Measurements from ENCODE around the gene ATF6.

DNA sequence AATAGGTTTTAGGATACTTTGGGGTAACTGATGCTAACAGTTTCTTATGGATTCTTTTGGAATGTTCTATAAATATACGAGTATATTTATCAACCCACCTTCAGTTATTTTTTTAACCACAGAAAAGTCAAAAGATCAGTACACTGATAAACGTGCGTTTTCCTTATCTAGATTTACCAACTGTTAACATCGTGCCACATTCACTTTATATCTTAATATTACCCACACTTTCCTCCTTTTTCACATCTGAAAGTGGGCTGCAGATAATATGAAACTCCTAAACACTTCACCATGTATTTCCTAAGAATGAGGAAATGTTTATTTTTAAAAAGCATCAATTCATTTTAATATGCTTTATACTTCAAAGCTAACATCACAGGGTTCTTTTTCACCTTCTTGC is 7.7 kb downstream of the ATF6 start:
- TF ChIP-seq, protein P1, sequence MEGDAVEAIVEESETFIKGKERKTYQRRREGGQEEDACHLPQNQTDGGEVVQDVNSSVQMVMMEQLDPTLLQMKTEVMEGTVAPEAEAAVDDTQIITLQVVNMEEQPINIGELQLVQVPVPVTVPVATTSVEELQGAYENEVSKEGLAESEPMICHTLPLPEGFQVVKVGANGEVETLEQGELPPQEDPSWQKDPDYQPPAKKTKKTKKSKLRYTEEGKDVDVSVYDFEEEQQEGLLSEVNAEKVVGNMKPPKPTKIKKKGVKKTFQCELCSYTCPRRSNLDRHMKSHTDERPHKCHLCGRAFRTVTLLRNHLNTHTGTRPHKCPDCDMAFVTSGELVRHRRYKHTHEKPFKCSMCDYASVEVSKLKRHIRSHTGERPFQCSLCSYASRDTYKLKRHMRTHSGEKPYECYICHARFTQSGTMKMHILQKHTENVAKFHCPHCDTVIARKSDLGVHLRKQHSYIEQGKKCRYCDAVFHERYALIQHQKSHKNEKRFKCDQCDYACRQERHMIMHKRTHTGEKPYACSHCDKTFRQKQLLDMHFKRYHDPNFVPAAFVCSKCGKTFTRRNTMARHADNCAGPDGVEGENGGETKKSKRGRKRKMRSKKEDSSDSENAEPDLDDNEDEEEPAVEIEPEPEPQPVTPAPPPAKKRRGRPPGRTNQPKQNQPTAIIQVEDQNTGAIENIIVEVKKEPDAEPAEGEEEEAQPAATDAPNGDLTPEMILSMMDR (IDR thresholded peaks at IDR 0.05): no peak
- TF ChIP-seq, protein P2, sequence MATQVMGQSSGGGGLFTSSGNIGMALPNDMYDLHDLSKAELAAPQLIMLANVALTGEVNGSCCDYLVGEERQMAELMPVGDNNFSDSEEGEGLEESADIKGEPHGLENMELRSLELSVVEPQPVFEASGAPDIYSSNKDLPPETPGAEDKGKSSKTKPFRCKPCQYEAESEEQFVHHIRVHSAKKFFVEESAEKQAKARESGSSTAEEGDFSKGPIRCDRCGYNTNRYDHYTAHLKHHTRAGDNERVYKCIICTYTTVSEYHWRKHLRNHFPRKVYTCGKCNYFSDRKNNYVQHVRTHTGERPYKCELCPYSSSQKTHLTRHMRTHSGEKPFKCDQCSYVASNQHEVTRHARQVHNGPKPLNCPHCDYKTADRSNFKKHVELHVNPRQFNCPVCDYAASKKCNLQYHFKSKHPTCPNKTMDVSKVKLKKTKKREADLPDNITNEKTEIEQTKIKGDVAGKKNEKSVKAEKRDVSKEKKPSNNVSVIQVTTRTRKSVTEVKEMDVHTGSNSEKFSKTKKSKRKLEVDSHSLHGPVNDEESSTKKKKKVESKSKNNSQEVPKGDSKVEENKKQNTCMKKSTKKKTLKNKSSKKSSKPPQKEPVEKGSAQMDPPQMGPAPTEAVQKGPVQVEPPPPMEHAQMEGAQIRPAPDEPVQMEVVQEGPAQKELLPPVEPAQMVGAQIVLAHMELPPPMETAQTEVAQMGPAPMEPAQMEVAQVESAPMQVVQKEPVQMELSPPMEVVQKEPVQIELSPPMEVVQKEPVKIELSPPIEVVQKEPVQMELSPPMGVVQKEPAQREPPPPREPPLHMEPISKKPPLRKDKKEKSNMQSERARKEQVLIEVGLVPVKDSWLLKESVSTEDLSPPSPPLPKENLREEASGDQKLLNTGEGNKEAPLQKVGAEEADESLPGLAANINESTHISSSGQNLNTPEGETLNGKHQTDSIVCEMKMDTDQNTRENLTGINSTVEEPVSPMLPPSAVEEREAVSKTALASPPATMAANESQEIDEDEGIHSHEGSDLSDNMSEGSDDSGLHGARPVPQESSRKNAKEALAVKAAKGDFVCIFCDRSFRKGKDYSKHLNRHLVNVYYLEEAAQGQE (IDR thresholded peaks at IDR 0.05; ENCODE audit: insufficient read depth in 1 of 2, low read depth in 2 of 2, low read length in 1 of 2): no peak
- TF ChIP-seq POLR2AphosphoS5 (IDR thresholded peaks at IDR 0.05; ENCODE audit: low read depth, low read length): no peak

Measured in Panc1 (cell line).